Measurements from ENCODE around the gene BCR.

BCR gene

DNA sequence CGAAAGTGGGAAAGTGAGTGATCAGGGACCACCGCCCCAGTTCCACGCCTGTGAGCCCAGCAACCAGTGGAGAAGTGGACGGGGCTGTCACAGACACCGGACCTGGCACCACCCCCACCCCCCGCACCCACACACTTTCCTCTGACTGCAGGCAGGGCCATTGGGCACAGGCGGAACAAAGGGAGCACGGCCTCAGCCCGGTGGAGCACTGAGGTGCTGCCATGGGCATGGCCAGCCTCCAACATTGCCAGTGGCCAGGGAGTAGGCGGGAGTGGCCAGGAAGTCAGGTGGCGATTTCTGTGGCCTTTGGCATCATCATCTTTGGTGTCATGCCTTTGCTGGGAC lies 78.5 kb downstream of the BCR start:
- no peak for DNase-seq (ENCODE audit: low read depth in 1 of 2, low spot score in 1 of 2)

DNA sequence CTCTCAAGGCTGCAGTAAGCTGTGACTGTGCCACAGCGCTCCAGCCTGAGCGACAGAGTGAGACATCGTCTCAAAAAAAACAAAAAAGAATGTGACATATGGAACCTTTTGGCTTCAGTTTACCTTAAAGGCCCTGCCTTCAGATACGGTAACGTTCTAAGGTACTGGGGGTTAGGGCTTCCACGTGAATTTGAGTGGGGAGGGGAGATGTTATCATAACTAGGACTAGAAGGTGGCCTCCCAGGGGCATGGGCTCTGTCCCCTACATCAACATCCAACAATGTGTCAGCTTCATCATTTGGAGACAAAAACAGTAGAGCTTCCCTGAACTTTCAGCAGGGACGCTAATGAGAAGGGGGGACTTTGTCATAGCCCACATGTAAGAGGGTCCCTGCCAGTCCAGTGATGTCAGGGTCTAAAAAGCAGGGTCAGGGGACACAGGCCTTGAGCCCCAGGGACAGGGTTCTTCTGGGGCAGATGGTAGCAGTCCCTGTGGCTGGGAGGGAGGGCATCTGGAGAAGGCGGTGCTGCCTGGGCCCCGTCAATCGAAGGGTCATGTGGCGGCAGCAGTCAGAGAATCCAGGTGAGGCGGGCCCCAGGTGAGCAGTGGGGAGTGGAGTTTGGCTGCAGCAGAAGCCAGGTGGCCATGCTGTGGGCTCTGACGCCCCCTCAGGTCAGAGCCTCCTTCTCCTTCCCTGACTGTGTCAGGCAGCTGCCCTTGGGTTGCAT lies 79.8 kb downstream of the BCR start:
- DNase-seq (ENCODE audit: low read depth in 1 of 2, low spot score in 1 of 2): no peak

DNA sequence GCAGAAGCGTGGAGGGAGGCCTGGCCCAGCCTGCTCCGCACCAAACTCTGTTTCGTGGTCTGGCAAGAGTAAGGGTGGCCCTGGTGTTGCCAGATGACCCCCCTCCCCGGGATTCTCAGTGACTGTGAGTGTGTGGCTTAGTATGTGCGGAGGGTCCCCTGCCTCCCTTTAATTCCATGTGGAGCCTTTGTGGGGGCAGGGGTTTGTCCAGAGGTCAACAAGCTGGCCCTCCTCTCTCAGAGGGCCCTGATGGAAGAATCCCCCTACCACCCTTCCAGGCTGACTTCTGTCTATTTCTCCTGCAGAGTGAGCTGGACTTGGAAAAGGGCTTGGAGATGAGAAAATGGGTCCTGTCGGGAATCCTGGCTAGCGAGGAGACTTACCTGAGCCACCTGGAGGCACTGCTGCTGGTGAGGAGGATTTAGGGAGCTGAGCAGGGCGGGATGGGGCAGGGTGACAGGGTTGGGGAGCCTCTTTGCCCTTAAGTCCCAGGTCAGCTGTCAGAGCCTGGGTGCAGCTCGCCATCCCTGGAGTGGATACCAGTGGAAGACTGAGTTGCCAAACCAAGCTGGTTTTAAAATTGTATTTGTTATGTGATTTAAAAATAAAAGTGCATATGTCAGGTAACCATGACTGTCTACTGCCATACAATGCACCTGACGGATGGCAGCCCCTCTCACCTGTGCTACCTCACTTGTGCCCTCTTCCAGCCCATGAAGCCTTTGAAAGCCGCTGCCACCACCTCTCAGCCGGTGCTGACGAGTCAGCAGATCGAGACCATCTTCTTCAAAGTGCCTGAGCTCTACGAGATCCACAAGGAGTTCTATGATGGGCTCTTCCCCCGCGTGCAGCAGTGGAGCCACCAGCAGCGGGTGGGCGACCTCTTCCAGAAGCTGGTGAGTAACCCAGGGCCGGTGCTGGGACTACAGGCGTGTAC lies 80.6 kb downstream of the BCR start:
- no peak for DNase-seq (ENCODE audit: low read depth in 1 of 2, low spot score in 1 of 2)

DNA sequence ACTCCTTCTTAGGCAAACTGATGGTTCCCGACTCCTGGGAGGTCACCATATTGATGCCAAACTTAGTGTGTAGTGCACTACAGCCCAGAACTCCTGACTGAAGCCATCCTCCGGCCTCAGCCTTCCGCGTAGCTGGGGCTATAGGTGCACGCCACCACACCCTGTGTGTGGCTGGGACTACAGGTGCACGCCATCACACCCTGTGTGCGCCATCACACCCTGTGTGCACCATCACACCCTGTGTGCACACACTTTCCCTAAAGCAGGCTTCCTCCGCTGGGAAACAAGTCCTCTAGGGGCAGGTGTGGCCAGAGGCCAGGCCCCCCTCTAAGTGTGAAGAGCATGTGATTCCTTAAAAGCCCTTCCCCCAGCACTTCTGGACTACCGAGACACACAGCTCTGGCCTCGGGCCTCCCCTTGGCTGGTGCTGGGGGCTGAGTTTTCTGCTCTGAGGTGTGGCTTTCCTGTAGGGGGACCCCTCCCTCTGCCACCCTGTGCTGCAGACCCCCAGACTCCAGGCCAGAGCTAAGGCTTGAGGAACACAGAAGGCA lies 81.7 kb downstream of the BCR start:
- no peak for DNase-seq (ENCODE audit: low read depth in 1 of 2, low spot score in 1 of 2)

DNA sequence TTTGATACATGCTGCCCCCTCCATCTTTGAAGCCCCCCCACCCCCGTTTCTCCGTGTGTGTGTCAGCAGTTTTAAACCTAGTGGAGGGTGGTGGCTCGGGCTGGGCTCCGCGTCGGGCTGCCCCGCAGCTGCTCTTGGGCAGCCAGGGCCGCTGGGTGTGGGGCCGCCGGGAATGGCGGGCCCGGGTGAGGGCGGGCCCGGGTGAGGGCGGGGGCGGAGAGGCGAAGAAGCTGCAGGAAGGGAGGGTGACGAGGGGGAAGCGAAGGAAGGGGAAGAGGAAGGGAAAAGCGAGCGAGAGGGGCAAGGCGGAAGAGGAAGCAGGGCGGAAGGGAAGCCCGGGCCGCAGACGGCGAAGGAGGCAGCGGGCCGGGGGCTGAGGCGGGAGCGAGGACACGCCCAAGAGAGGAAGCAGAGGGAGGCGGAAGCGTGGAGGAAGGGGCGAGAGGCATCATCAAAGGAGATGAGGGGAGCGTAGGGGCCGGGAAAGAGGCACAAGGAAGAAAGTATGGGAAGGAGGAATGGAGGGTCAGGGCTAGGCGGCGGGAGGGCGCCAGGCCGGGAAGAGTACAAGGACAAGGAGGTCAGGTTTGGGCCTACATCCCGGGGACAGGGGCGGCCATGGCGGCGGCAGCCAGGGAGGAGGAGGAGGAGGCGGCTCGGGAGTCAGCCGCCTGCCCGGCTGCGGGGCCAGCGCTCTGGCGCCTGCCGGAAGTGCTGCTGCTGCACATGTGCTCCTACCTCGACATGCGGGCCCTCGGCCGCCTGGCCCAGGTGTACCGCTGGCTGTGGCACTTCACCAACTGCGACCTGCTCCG lies 82.4 kb downstream of the BCR start:
- DNase-seq (ENCODE audit: low read depth in 1 of 2, low spot score in 1 of 2): no peak

DNA sequence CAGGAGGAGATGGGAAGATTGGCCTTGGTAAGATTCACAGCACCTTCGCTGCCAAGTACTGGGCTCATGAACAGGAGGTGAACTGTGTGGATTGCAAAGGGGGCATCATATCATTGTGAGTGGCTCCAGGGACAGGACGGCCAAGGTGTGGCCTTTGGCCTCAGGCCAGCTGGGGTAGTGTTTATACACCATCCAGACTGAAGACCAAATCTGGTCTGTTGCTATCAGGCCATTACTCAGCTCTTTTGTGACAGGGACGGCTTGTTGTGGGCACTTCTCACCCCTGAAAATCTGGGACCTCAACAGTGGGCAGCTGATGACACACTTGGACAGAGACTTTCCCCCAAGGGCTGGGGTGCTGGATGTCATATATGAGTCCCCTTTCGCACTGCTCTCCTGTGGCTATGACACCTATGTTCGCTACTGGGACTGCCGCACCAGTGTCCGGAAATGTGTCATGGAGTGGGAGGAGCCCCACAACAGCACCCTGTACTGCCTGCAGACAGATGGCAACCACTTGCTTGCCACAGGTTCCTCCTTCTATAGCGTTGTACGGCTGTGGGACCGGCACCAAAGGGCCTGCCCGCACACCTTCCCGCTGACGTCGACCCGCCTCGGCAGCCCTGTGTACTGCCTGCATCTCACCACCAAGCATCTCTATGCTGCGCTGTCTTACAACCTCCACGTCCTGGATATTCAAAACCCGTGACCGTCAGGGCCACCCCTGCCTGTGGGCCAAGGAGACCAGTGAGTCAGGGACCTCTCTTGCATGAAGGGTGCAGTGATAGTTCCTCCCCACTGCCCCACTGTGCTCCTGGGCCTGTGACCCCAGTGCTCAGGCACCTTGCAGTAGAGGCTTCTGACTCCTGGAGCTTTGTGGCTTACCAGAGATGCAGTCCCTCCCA lies 83.6 kb downstream of the BCR start:
- DNase-seq (ENCODE audit: low read depth in 1 of 2, low spot score in 1 of 2): peak in 1 of 2 donors; percentile 19

DNA sequence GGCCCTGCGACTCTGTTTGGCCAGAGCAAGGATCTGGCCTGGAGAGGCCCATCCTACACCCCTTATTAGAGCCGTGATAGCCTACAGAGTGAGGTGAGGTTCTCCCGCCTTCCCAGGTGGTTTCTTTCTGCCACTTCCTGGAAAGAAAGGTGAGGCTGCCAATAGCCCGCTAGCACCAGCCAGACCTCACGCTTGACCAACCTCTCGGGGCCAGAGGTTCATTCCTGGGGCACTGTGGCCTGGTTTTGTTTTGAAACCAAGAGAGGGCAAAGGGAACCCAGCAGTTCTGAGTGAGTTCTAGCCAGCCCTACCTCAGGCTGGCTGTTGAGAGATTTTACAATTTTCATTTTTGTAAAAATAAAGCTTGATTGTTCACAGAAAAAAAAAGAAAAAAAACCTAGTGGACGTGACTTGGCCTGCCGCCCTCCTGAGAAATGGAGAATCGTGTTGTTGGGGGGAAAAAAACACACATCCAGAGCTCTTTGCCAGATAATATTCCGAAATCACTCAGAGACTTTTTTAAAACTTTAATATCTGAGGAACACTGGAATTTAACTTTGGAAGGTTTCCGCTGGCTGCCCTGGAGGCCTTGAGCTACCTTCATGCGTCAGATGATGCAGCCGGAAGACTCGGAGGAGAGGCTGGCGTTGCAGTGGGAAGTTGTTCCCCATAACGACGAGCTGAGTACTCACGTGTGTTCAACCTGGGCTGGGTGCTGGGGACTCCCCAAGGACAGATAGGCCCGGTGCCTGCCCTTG lies 84.5 kb downstream of the BCR start:
- DNase-seq (ENCODE audit: low read depth in 1 of 2, low spot score in 1 of 2): no peak

DNA sequence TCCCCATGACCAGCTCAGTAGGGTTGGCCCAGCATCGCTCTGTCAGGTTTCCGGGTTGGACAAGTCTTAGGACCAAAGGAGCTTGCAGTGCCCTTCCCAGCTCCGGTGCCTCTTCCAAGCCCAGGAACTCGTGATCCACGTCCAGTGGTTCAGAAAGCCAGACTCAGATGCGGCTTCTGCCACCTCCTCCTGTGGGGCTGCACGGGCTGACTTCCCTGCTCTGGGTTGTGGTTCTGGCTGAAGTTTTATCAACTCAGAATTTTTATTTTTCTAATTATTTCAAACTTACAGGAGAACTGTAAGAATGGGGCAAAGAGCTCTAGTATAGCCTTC lies 85.0 kb downstream of the BCR start:
- DNase-seq (ENCODE audit: low read depth in 1 of 2, low spot score in 1 of 2): no peak

DNA sequence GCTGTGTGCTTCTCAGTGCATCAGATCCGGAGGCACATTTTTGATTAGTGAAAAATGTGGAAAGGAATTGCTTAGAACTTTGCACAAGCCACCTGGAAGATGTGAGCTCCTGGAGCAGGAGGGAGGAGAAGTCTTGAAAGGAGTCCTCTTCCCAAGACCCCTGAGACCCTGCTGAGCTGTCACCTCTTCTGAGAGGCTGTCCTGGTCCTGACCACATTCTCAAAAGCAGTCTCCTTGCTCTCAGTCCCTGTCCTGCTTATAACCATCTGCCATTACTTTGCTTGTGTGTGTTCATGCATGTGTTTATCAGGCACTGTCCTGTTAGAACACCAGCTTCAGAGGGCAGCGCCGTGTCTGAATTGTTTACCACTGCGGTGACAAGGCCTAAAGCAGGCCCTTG lies 86.5 kb downstream of the BCR start:
- no peak for DNase-seq (ENCODE audit: low read depth in 1 of 2, low spot score in 1 of 2)

DNA sequence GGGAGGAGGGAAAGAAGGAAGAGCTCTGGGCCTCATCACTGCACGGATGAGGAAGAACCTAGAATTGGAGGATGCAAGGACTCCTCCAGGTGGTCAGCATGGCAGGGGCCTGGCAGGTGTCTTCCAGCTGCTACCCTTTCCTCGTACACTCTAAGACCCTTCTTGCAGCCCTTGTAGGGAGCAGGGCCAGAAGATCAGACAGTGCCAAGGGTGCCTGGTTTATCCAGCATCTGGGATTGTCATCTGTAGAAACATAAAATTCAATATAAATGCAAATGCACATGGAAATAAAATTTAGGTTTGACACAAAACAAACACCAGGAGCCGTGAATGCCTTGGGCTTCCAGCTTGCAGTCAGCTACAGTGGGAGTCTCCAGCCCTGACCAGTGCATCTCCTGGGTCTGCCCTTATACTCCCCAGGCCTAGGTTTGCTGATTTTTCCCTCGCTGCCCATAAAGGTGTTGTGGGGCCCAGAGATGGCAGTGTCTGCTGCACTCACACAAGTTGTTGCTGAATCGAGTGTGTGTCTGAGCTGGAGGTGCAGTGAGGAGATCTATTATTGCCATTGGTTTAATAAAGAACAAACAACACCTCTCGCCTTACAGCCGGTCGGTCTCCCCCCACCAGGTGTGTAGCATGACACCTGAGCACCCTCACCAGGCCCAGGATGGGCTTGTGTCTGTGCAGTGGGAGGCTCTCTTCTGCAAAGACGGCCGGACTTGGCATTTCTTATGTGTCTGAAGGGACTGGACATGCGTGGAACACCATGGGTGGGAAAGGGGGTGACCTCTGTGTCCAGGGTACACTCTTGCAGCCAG lies 87.1 kb downstream of the BCR start:
- DNase-seq (ENCODE audit: low read depth in 1 of 2, low spot score in 1 of 2): no peak

DNA sequence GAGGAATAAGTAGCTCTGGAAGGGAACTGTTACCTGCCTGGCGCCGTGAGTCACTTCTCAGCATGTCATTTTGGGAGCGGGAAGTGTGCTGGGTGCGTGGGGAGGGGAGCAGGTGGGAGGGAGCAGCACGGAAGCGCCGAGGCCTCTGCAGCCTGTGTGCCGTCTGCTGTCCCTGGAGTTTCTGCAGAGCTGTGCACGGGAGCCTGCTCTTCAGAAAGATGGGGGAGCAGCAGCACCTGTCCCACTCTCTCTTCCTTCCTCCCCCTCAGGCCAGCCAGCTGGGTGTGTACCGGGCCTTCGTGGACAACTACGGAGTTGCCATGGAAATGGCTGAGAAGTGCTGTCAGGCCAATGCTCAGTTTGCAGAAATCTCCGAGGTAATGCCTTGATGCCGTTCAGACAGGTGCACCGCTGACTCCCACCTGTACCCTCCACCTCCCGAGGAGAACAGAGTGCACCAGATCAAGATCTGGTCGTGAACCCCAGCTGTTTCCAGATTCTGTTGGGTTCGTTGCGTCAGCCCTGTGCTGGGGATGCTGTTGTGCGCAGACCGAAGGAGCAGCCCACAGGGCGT lies 87.9 kb downstream of the BCR start:
- DNase-seq (ENCODE audit: low read depth in 1 of 2, low spot score in 1 of 2): no peak

DNA sequence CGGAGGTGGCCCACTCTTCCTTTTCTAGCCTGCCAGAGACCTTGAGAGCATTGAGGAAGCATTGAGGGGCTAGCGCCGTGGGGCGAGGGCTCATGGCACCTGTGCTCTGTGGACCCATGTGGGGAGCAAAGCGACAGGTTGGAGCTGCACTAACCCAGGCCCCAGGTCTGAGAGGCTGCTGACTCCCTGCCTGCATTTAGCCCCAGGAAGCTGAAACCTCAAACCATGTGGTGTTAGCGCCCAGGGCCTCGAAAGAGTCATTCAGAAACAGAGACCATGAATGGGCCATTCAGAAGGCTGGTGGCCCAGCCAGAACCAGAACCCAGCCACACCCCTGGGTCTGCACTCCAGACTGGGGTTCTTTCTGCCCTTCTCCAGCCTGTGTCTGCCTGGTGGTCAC lies 88.6 kb downstream of the BCR start:
- no peak for DNase-seq (ENCODE audit: low read depth in 1 of 2, low spot score in 1 of 2)

DNA sequence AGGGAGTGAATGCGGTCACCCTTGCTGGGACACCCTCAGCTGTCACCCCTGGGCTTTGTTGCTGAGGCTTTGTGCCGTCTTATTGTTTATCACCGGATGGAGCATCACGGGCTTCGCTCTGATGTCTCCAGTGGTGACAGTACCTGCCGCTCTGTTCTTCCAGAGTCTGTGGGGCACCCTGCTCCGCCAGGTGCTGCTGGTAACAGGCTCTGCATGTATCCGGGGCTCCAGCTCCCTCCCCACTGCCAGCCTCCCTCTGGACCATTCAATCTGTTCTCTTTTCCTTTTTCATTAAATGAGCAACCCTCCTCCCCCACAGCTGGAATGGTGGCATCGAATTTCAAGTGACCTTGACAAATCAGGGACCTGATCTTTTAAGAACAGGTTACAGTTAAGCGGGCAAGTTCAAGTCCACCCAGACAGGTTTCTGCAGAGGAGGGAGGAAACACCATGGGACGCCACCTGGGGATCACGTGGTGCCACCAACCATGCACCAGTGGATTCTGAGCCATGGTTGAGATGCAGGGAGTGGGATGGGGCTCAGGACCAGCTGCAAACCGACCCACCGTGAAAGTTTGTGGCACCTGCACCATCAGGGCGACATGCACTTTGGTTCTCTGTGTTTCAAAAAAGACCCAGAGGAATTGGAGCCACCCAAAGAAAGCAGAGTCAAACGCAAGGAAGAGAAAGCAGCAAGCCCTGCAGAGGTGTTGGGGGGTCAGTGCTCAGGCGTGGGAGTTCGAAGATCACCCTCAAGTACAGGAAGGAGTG lies 89.3 kb downstream of the BCR start:
- no peak for DNase-seq (ENCODE audit: low read depth in 1 of 2, low spot score in 1 of 2)

DNA sequence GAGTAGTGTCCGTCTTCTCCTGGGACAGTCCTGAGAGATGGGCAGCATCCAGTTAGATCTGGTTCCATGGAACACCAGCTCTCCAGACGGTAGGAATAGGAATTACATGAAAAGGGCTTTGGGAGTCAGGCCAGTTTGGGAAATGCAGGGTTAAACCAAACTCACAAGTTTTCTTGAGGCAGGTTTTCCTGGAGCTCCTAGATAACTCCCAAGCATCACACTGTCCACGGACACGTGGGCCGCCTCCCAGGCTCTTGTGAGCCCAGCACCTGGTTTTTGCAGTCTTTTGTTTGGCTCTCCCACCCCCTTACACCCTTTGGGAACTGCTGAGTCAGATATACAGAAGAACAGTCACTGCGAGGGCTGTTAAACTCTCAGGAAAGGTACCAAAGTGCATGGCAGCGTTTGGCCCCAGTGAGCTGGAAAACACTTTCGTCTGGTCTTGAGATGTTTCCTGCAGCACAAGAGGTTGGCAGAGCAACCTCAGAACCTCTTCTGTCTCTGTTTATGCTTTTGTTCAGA lies 90.0 kb downstream of the BCR start:
- DNase-seq (ENCODE audit: low read depth in 1 of 2, low spot score in 1 of 2): no peak

DNA sequence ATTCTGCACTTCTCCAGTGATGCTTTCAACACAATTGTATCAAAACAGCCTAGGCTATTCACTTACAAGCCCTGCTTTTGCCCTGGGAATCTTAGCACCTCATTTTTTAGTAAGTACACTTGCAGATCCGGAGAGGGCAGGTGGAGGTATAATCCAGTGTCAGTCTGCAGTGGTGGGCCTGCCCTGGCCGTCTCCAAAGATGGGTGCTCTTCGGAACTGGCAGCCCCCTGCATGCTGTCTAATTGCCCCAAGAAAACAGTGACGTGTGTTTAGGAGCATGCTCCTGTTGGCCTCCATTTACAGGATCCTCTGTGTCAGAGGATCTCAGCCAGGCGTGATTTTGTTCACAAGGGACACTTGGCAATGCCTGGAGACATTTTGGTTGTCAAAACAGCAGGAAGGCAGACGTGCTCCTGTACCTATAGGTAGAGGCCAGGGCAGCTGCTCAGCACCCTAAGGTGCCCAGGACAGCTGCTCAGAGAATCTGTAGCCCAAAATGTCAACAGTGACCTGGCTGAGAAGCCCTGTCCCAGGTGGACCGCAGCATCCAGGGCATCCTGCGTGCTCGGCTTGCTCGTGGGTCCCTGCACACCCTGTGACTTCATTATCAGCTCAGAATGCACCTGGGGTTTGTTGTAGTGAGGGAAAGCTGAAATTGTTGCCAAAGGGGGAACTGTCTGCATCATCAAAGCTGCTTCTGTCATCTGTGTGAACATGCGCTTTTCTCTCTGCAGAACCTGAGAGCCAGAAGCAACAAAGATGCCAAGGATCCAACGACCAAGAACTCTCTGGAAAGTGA lies 90.7 kb downstream of the BCR start:
- DNase-seq (ENCODE audit: low read depth in 1 of 2, low spot score in 1 of 2): no peak

DNA sequence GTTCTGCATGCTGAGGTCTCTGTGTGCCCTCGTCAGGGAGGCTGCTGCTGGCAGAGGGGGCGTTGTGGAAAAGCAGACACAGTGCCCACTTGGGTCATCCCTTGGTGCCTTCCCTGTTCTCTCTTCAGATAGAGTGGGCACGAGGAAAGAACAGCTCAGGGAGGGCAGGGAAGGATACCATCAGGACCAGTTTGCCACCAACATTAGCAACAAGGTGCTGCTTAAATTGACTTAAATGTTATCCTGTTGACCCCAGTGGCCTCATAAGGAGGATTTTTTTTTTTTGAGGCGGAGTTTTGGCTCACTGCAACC lies 91.2 kb downstream of the BCR start:
- no peak for DNase-seq (ENCODE audit: low read depth in 1 of 2, low spot score in 1 of 2)

DNA sequence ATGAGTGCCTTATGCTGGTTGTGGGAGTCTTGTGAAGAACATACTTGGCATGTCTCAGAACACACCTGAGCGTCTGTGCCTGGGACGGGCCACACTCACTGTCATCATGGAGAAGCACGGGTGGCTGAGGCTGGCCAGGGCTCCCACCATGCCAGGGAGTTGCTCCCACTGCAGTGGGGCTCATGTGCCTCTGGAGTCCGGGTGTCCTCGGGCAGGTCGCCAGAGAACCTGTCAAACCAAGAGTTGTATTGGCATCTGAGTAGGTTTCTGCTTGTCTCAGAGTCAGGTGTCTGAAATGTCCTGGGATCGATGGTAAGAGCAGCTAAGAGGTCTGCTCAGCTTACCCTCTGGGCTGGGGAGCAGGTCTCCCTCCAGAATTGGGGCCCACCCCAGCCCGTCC lies 92.1 kb downstream of the BCR start:
- no peak for DNase-seq (ENCODE audit: low read depth in 1 of 2, low spot score in 1 of 2)

All from activated T-helper 1 cell treated with anti-CD3 and anti-CD28 coated beads, Interleukin-2, amount 50 U/mL, for 16 hours (primary cell).